Breast epithelium (tissue), 4 donors: Measurements from ENCODE around the gene MTA1. TPM values are rescaled to one million over a fixed set of nuclear protein-coding genes. Genes with fewer than 3 reads are reported as not detected.

Source experiments
- DNase-seq, 2 donors: peaks; one replicate each; pipeline ENCODE4 v3.0.0-alpha.2; 2019; ENCODE audit warnings: low spot score in 2 of 2
- H3K27ac ChIP-seq, 2 donors: fragments of 200-600 bp; sonication (generic) in 1 of 2; one replicate each; pipeline ENCODE4 v1.5.1; 2016 to 2019; ENCODE audit warnings: mild to moderate bottlenecking in 1 of 2
- H3K27me3 ChIP-seq, 2 donors: fragments of 200-600 bp; sonication (generic) in 1 of 2; one replicate each; pipeline versions ENCODE4 v1.5.1 to v1.6.0; 2017 to 2019; ENCODE audit warnings: control low read depth in 1 of 2, mild to moderate bottlenecking in 1 of 2
- H3K36me3 ChIP-seq: fragments of 200-600 bp; one replicate; pipeline ENCODE4 v1.5.1; 2019
- H3K4me1 ChIP-seq, 2 donors: fragments of 200-600 bp; sonication (generic); one replicate each; pipeline ENCODE4 v1.5.1; 2016 to 2019; ENCODE audit warnings: control low read depth in 1 of 2
- H3K4me3 ChIP-seq, 3 donors: fragments of 200-600 bp; sonication (generic); 1 replicate in 2 of 3; 2 replicates in 1 of 3; pipeline ENCODE4 v1.5.1; 2016 to 2019; ENCODE audit warnings: mild to moderate bottlenecking in 3 of 3, moderate library complexity in 2 of 3
- H3K9me3 ChIP-seq, 2 donors: fragments of 200-600 bp; sonication (generic) in 1 of 2; one replicate each; pipeline ENCODE4 v1.5.1; 2016 to 2019; ENCODE audit warnings: control low read depth in 1 of 2
- POLR2A ChIP-seq: fragments of 450-650 bp; IDR thresholded peaks from one replicate; pipeline ENCODE4 v1.6.1; 2016; ENCODE audit warnings: antibody characterized with exemption, mild to moderate bottlenecking, moderate library complexity
- POLR2AphosphoS5 ChIP-seq, 3 donors: sonication (generic); formaldehyde crosslinking; IDR thresholded peaks; one replicate each; pipeline ENCODE4 v1.6.1; 2017; ENCODE audit warnings: antibody characterized with exemption in 3 of 3
- intact Hi-C: fragments of 100-400 bp; cut with DNase I; formaldehyde crosslinking; loops from one replicate; pipeline ENCODE4 v1.15.1; 2023; ENCODE audit warnings: low total_unique reads
- total RNA-seq, 3 donors: library from RNA; depleted of rRNA; stranded (reverse); fragments of >200 nt; gene quantifications; one replicate each; pipeline ENCODE4 v1.1.0, GENCODE V29; 2016
- TF ChIP-seq, protein P1 (sequence below), 3 donors: fragments of 450-650 bp; IDR thresholded peaks; one replicate each; pipeline ENCODE4 v1.5.1; 2016 to 2017; ENCODE audit warnings: antibody characterized with exemption in 3 of 3, mild to moderate bottlenecking in 3 of 3, moderate library complexity in 3 of 3

Gene MTA1
- total RNA-seq, 3 donors from 2014 or later = 50.7 to 70.1 (median 68.8) TPM

DNA sequence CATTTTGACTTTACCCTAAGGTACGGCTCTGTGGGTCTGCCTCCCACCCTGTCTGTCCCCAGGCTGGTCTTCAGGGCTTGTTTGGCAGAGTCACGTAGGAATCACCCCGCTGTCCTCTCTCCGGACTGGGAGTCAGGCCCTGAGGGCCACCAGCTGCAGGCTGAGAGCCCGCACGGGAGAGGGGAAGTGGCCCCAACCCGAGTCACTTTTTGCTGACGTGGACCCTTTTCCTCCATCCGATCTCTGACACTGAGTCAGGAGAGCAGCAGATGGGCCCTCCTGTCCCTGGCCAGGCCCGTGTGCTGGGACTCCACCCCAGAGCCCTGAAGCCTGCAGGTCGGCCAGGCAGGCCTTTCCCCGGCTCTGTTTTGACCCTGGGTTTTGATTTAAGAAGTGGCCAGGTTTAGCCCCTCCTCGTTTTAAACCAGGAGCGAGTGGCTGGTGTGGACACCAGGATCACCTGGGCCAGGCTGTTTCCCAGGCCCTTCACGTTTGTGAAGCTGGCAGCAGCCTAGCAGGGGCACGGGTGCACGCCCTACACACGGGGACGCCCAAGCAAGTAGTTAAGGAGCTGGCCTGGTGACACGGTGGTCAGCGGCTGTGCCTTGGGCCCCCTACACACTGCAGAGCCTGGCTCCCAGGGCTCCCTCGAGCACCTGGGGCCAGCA, 33.8 kb upstream of the MTA1 start:
- intact Hi-C loops = no loop called here
- Histone ChIP-seq H3K36me3 (no peaks in the 10 kb centered on the region), H3K9me3 (no peaks in the 10 kb centered on the region), H3K27me3 (no peaks in the 10 kb centered on the region), H3K27ac (no peak overlapping the region), H3K4me1 (no peaks in the 10 kb centered on the region), H3K4me3 (no peak overlapping the region)
- TF ChIP-seq POLR2A (no peak), POLR2AphosphoS5 (IDR thresholded peaks at IDR 0.05) (no peak)
- TF ChIP-seq, protein P1, sequence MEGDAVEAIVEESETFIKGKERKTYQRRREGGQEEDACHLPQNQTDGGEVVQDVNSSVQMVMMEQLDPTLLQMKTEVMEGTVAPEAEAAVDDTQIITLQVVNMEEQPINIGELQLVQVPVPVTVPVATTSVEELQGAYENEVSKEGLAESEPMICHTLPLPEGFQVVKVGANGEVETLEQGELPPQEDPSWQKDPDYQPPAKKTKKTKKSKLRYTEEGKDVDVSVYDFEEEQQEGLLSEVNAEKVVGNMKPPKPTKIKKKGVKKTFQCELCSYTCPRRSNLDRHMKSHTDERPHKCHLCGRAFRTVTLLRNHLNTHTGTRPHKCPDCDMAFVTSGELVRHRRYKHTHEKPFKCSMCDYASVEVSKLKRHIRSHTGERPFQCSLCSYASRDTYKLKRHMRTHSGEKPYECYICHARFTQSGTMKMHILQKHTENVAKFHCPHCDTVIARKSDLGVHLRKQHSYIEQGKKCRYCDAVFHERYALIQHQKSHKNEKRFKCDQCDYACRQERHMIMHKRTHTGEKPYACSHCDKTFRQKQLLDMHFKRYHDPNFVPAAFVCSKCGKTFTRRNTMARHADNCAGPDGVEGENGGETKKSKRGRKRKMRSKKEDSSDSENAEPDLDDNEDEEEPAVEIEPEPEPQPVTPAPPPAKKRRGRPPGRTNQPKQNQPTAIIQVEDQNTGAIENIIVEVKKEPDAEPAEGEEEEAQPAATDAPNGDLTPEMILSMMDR (IDR thresholded peaks at IDR 0.05) = no peak
- no peak for DNase-seq

DNA sequence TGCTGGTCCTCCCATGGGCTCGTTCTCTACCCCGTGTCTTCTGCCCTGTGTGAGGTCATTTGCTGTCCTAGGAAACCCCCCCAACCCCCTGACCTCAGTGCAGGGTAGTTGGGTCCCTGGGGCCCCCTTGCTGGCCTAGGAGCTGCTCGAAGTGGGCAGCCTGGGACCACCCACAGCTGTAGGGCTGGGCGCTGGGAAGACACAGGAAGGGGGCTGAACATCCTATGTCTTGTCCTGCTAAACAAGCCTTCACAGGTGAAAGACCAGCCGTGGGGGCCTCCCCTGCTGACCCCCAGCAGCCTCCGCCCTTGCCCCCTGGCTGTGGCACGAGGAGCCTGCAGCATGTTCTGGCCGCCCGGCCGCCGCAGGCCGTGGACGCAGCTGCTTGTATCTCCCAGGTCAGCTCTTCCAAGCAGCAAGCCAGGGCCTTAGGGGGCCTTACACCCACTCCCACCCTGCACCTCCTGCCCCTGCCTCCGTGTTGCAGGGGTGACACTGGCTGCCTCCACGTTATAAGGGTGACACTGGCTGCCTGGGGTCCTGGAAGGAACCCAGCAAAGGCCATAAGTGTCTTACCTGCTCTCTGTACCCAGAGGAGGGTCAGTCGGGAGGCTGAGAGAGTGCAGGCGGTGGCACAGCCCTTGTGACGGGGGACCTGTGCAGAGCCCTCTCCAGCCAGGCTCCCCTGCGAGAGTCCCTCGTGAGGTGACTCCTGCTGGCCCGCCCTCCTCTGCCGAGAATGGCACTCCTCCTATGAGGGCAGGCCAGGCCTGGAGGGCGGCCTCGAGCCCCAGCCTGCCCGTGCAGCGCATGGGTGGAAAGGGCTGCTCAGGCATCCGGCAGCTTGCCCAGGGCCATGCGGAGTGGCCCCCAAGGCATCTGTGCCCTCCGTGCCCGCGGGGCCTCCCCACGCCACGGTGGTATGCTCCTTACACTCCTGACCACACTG, 32.8 kb upstream of the MTA1 start:
- no peak for DNase-seq
- no peaks in the 10 kb centered on the region for H3K4me1 ChIP-seq
- no peak overlapping the region for H3K27ac ChIP-seq
- intact Hi-C loops = no loop called here
- no peaks in the 10 kb centered on the region for H3K9me3 ChIP-seq
- H3K4me3 ChIP-seq = no peak overlapping the region
- no peaks in the 10 kb centered on the region for H3K36me3 ChIP-seq
- TF ChIP-seq, protein P1 (IDR thresholded peaks at IDR 0.05) = no peak
- TF ChIP-seq POLR2A (no peak), POLR2AphosphoS5 (IDR thresholded peaks at IDR 0.05) (no peak)
- no peaks in the 10 kb centered on the region for H3K27me3 ChIP-seq

DNA sequence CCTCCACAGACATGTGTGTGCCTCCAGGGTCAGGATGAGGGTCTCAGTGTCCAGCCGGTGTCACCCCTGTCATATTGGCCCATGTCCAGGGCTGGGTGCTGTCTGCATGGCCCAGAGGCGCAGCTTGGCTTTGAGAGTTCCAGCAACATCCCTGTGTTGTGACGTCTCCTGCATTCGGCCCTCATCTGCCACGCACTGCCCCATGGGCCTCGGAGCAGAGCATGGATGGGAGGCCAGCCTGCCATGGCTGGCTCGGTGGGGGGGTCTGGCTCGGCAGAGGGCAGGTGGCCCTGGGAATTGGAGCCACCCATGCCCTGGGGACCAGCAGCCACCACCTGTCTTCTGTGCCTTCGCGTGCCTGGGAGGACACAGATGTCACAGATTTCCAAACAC, 32.1 kb upstream of the MTA1 start:
- H3K27me3 ChIP-seq = no peaks in the 10 kb centered on the region
- H3K36me3 ChIP-seq = no peaks in the 10 kb centered on the region
- intact Hi-C loops = no loop called here
- no peaks in the 10 kb centered on the region for H3K4me1 ChIP-seq
- H3K27ac ChIP-seq = no peak overlapping the region
- no peak overlapping the region for H3K4me3 ChIP-seq
- DNase-seq = no peak
- no peaks in the 10 kb centered on the region for H3K9me3 ChIP-seq
- TF ChIP-seq, protein P1 (IDR thresholded peaks at IDR 0.05) = no peak
- TF ChIP-seq POLR2AphosphoS5 (IDR thresholded peaks at IDR 0.05) = no peak
- no peak for TF ChIP-seq POLR2A

DNA sequence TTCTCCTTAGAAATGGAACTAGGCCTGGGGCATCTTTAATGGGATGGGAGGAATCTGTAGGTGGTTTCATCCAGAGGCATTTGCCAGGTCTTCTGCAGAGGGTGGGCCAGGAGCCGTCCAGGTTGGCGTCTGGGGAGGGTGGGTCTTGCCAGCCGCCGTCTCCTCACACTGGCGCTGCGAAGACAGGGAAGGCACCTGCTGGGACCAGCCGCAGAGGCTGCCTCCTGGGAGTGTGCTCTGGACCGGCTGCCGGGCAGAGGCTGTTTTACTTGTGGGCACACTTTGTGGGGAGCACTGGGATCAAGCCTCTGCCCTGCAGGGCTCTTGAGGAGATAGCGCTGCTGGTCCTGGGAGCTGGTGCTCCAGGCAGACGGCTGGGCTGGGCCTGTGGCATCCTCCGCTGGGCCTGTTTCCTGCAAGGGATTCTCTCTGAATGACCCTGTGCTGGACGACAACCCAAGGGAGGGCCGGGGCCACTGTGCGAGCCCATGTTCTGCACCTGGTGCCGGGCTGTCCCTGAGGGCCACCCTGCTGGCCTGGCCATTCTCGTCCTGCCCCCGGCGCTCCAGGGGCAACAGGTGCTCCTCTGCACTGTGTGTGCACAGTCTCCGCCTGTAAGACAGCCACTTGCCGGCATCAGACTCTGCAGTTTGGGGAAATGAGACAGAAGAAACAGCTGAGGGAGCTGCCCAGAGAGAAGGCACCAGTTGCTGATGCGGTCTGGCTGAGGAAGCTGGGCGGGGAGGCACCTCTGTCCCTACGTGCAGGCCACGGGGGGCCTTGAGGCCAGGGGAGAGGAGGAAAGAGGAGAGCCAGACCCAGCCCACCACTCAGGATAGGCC, 31.3 kb upstream of the MTA1 start:
- intact Hi-C loops = no loop called here
- TF ChIP-seq, protein P1 (IDR thresholded peaks at IDR 0.05) = no peak
- TF ChIP-seq POLR2AphosphoS5 (IDR thresholded peaks at IDR 0.05) = no peak
- TF ChIP-seq POLR2A = no peak
- Histone ChIP-seq H3K4me3 (no peak overlapping the region), H3K27me3 (no peaks in the 10 kb centered on the region), H3K9me3 (no peaks in the 10 kb centered on the region), H3K4me1 (no peaks in the 10 kb centered on the region), H3K36me3 (no peaks in the 10 kb centered on the region), H3K27ac (peak overlapping the region in 1 of 2 donors; percentile 78)
- DNase-seq = no peak
